ENCODE results near the gene SACM1L. TPM values are rescaled to one million over a fixed set of nuclear protein-coding genes. Genes with fewer than 3 reads are reported as not detected.
A peak's percentile ranks its signal among the peaks of the same experiment; 100 is the strongest.

SACM1L gene
- total and polyA plus RNA-seq, 11 donors = 12.6 to 35.3 (median 22.3) TPM

- TF ChIP-seq CTCF (IDR thresholded peaks at IDR 0.05) = no peak
- no peak for TF ChIP-seq POLR2A (IDR thresholded peaks at IDR 0.05)
- Histone ChIP-seq H3K27ac (no peak overlapping the region), H3K4me3 (no peak overlapping the region), H3K36me3 (peaks cover 3 to 89% (median 69%) of the 10 kb centered on the region in 9 donors), H3K4me1 (peaks cover 3 to 57% (median 35%) of the 10 kb centered on the region in 12 donors), H3K27me3 (no peaks in the 10 kb centered on the region), H3K9me3 (no peaks in the 10 kb centered on the region)
- intact Hi-C loops (cut with DNase I) = loop anchor here in 1 of 10 donors (10.0 kb wide), 1 partner anchor 638 kb away; no protein-coding TSS in a partner anchor
- 95 to 97% (median 96%) methylated on average over 2 of the region's 2 CpGs for WGBS, 4 donors
- DNase-seq (no peak), ATAC-seq (no peak)
These were observed 15.9 kb upstream of the SACM1L start for GRCh38 chr3:45673273-45673672.

GRCh38 chr3:45676325-45677032 is 12.7 kb upstream of the SACM1L start:
- DNase-seq = no peak
- Histone ChIP-seq H3K4me3 (peak overlapping the region in 2 of 12 donors; percentile 3 to 6), H3K27me3 (no peaks in the 10 kb centered on the region), H3K4me1 (peaks cover 3 to 52% (median 28%) of the 10 kb centered on the region in 12 donors), H3K9me3 (no peaks in the 10 kb centered on the region), H3K36me3 (peaks cover 3 to 87% (median 66%) of the 10 kb centered on the region in 9 donors), H3K27ac (peak overlapping the region; percentile 53 to 85 (median 72))
- TF ChIP-seq CTCF (IDR thresholded peaks at IDR 0.05) = no peak
- intact Hi-C loops (cut with DNase I) = loop anchor here in 1 of 10 donors (10.0 kb wide), 1 partner anchor 642 kb away; no protein-coding TSS in a partner anchor
- ATAC-seq = peak in 3 of 4 donors; percentile 30 to 51 (median 42)
- 24 to 43% (median 34%) methylated on average over 7 of the region's 7 CpGs for WGBS, 4 donors

GRCh38 chr3:45677033-45677446 is 12.2 kb upstream of the SACM1L start:
- Histone ChIP-seq H3K9me3 (no peaks in the 10 kb centered on the region), H3K27me3 (no peaks in the 10 kb centered on the region), H3K36me3 (peaks cover 3 to 82% (median 62%) of the 10 kb centered on the region in 9 donors), H3K4me1 (peaks cover 3 to 48% (median 25%) of the 10 kb centered on the region in 12 donors), H3K27ac (peak overlapping the region; percentile 53 to 85 (median 72)), H3K4me3 (peak overlapping the region in 2 of 12 donors; percentile 3 to 6)
- 22 to 41% (median 34%) methylated on average over 5 of the region's 5 CpGs for WGBS, 4 donors
- DNase-seq = no peak
- TF ChIP-seq POLR2A (IDR thresholded peaks at IDR 0.05) (no peak), CTCF (IDR thresholded peaks at IDR 0.05) (no peak)
- intact Hi-C loops (cut with DNase I) = loop anchor here in 1 of 10 donors (10.0 kb wide), 1 partner anchor 642 kb away; no protein-coding TSS in a partner anchor
- ATAC-seq = peak in 3 of 4 donors; percentile 45 to 66 (median 58)

GRCh38 chr3:45677841-45678240 is 11.4 kb upstream of the SACM1L start:
- no peak for ATAC-seq
- Histone ChIP-seq H3K4me3 (no peak overlapping the region), H3K4me1 (peaks cover 3 to 48% (median 25%) of the 10 kb centered on the region in 12 donors), H3K27me3 (no peaks in the 10 kb centered on the region), H3K9me3 (peaks cover 0 to 4% (median 0%) of the 10 kb centered on the region in 12 donors), H3K36me3 (peaks cover 3 to 74% (median 55%) of the 10 kb centered on the region in 9 donors), H3K27ac (peak overlapping the region in 10 of 12 donors; percentile 53 to 85 (median 70))
- intact Hi-C loops (cut with DNase I) = loop anchor here in 1 of 10 donors (10.0 kb wide), 1 partner anchor 643 kb away; no protein-coding TSS in a partner anchor
- TF ChIP-seq POLR2A (IDR thresholded peaks at IDR 0.05) (no peak), CTCF (IDR thresholded peaks at IDR 0.05) (no peak)
- no peak for DNase-seq
- WGBS, 4 donors = 91 to 94% (median 91%) methylated on average over 10 of the region's 10 CpGs

All from heart left ventricle (tissue), 16 donors.